HG02759 (cell line): ENCODE measurements around the gene CNMD.
"Not testable (repeated sequence)": the region's sequence is repeated elsewhere in the genome, so short reads cannot be mapped to it uniquely, and the experiment has no call there.

Experiments
- ATAC-seq: cut with Tn5 transposase; IDR thresholded peaks from one replicate; pipeline ENCODE4 v1.9.1; 2021; ENCODE audit warnings: mild to moderate bottlenecking, moderate library complexity; ENCODE audit not compliant: unreplicated experiment

CNMD gene

GRCh38 chr13:52744842-52745375, 5.3 kb upstream of the CNMD start:
- no peak for ATAC-seq

- ATAC-seq, result no peak
Observed at GRCh38 chr13:52743988-52744387, 4.4 kb upstream of the CNMD start.

GRCh38 chr13:52743569-52743968, 3.9 kb upstream of the CNMD start:
- ATAC-seq, result no peak

GRCh38 chr13:52738719-52739467, 727 bp downstream of the CNMD start:
- peak; percentile 89 for ATAC-seq

DNA sequence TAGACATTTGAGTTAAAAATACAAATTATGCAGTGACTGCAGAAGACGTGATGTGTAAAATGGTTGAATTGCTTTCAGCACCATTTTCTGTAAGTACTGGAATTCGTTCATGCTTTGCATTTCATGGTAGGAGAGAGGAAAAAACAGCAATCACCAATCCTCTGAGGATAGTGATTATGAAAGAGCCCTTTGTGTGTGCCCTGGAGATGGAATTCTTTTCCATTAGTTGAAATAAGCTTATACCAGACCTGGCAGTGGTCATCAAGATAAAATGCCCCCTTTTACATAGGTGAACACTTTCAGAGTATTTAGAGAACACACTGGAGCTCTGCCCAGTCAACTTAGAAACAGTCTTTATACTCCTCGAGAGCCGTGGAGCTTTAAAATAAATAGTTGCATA, 1.7 kb downstream of the CNMD start:
- ATAC-seq, result no peak

- ATAC-seq, result no peak
Observed at GRCh38 chr13:52737451-52737850, 2.2 kb downstream of the CNMD start.

DNA sequence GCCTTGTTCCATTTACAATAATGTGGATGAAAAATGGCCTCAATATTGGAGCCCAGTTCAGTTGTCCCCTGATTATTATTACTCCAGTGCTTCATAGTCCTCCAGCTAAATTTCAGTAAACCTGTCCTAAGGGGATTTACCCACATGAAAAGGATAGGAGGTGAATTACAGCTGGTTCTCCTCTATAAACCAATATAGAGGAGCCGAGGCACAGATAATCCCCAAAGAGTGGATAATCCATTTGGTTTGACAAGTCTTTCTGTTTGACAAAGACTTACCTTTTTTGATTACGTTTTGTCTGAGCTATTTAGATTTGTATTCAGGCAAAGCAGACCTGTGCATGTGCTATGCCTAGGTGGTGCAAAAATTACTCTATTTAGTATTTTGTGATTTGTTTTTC, 2.7 kb downstream of the CNMD start:
- ATAC-seq, result no peak

GRCh38 chr13:52734075-52734623, 5.5 kb downstream of the CNMD start:
- no peak for ATAC-seq

DNA sequence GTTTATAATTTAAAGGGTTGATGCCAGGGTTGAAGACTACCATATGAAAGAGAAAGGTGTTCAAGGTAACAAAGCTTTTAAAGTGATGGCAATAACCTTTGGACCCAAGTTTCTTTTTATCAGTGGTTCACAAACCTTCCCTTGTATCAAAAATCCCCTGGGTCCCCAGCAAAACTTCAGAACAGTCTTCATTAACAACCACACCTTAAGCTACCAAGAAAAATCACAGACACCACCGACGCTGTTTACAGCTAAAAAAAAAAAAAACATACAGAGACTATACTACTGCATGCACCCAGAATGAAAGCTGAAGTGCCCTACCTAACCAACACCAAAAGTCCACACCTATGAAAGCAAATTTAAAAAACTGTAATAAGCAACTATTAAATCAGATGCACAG, 13.4 kb downstream of the CNMD start:
- no peak for ATAC-seq

- ATAC-seq, result no peak
Observed at GRCh38 chr13:52725302-52725701, 14.3 kb downstream of the CNMD start.

- ATAC-seq, result no peak
Observed at GRCh38 chr13:52723181-52723580, 16.4 kb downstream of the CNMD start.

DNA sequence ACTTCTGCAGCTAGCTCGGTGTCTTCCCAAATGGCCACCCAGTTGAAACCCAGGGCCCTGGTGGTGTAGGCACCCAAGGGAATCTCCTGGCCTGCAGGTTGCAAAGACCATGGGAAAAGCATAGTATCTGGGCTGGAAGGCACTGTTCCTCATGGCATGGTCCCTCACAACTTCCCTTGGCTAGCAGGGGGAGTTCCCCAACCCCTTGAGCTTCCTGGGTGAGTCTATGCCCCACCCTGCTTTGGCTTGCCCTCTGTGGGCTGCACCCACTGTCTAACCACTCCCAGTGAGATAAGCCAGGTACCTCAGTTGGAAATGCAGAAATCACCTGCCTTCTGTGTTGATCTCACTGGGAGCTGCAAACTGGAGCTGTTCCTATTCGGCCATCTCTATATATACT, 18.3 kb downstream of the CNMD start:
- ATAC-seq, result not testable (repeated sequence)

DNA sequence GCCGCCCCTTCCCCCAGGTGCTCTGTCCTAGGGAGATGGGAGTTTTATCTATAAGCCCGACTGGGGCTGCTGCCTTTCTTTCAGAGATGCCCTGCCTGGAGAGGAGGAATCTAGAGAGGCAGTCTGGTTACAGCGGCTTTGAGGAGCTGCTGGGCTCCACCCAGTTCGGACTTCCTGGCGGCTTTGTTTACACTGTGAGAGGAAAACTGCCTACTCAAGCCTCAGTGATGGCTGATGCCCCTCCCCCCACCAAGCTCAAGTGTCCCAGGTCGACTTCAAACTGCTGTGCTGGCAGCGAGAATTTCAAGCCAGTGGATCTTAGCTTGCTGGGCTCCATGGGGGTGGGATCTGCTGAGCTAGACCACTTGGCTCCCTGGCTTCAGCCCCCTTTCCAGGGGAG, 18.7 kb downstream of the CNMD start:
- not testable (repeated sequence) for ATAC-seq

DNA sequence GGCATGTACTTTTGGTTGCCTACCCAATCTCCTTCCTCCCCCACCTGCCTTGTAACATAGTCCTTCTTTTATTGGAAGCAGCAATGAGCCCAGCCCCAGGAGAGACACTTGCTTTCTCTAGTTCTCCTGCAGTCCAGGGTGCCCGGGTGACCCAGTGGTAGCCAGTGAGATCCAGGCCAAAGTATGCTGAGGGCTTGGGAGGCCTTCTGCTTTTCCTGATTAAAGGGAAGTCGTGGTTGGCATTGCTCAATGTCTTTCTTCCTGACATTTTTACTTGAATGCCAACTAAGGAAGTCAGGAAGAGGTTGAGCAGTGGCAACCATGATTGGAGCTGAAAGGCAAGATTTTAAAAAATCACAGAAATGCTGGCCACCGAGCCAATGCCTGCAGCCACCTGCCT, 25.7 kb downstream of the CNMD start:
- ATAC-seq, result no peak

DNA sequence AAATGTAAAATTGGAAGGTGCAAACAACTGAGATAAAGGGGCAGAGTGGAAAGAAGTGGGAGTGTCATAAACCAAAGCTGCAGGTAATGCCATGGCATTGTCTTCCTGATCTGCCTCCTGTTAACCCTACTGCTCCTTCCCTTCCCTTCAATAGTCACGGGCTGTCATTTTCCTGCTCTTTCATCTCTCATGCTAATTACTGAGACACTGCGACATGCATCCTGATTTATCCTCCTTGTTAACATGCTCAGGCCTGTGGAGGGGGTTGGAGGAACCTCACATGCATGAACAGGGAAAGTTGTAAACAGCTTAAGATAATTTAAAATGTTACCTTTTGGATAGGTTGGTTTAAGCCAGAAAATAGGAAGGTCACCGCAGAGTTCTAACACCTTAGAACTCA, 27.2 kb downstream of the CNMD start:
- ATAC-seq, result no peak

DNA sequence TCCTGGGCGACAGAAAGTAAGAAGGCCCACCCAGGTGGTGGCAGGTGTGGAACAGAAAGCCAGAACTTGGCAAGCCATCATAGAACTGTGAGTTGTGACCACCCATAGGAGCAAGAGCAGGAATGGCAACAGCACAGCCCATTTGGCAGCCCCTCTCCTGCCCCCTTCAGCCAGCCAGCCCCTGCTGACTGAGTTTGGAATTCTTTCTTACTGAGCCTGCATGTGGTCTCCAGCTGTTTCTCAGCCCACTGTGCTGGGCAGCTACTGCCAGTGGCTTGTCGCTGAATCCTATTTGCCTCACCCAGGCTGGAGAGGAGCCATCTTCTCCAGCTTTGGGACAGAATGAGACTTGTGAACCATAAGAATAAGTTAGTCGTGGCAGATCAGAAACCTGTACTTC, 28.3 kb downstream of the CNMD start:
- no peak for ATAC-seq

DNA sequence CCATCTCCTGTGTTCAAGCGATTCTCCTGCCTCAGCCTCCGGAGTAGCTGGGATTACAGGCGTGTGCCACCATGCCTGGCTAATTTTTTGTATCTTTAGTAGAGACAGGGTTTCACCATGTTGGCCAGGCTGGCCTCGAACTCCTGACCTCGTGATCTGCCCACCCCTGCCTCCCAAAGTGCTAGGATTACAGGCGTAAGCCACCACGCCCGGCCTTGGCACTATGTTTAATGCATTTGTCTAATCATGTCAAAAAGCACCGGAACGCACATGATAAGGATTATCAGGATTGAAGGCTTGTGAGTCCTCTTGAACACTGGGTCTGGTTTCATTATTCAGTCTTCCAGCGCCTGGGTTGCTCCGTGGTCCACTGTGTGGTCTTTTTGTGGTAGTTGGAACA, 31.4 kb downstream of the CNMD start:
- ATAC-seq, result not testable (repeated sequence)

DNA sequence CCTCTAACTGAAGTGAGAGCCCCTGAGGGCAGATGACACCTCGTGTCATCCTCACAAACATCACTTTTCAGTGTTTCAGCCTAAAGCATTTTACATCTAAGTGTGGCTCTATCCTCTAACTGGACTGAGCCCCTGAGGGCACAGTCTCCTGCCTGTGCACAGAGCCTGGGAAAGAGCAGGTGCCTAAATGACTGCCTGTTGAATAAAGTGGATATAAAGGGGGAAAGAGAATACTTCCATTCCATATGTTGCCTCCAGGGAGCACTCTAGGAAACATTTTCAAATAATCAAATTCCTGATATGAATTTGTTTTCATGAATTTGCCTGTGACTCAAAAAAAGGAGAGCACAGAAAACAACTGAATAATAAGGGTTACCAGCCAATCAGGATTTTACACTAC, 32.2 kb downstream of the CNMD start:
- no peak for ATAC-seq

- no peak for ATAC-seq
Observed at GRCh38 chr13:52706081-52706480, 33.5 kb downstream of the CNMD start.

DNA sequence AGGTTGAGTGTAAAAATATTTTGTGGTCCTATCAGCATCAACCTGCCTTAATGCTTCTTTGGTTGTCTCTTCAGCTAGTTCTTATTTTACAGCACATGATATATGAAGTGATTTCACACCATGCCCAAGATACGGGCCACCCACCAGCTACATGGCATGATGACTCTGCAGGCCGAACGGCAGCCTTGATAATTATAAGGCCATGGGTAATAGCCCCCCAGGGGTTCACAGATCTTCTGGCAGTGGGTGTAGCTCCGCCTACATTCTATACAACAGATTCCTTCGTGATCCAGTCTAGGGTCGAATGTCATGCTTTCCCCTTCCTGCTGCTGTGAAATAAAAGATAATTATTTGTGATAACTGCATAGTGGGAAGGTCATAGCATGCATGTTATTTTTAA, 36.1 kb downstream of the CNMD start:
- no peak for ATAC-seq

GRCh38 chr13:52701728-52702465, 37.7 kb downstream of the CNMD start:
- no peak for ATAC-seq

GRCh38 chr13:52696566-52696965, 43.1 kb downstream of the CNMD start:
- ATAC-seq, result no peak
